ENCODE data around the gene MAD1L1. TPM values are rescaled to one million over a fixed set of nuclear protein-coding genes. Genes with fewer than 3 reads are reported as not detected.

Gene MAD1L1
- total and polyA plus RNA-seq, 2 donors (not counting 3 experiments of a cell fraction or from before 2014, with no cell fraction given): 34.1 to 42.3 TPM

DNA sequence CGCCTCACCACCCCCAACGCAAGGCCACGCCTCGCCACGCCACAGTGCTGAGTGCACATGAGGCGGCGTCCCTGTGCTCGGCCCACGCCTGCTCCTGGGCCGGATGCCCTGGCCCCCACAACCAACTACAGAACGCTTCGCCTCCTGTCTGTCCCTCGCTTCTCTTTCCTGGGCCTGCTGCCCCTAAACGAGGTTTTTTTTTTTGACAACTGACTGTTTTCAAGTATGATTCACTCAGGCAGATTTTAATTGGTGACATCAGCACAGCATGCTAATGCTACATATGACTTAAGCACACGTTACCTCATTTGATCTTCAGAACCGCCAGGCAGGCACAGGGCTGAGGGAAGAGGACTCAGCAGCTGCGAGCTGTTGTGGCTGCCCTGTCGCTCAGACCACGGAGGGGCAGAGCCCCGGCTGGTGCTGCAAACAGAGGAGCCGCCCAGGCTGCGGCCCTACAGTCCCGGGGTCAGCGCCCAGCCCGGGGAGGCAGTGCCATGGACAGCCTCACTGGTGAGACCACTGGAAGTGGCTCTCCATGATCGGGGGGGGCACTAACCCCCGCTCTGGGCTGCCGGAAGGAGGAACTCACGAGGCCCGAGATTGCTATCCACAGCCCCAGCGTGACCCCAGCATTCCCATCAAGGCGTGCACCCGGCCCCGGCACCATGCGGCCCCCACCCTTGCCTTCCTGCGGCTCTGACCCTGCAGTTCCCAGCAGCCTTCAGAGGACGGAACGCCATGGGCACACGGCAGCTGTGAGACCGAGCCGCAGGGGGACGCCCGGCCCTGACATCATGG lies 212.8 kb downstream of the MAD1L1 start:
- peak overlapping the region; percentile 17 for H2AFZ ChIP-seq (ENCODE audit: low read depth, low read length)
- POLR2A ChIA-PET: no interaction called here
- no peak overlapping the region for H3K9ac ChIP-seq (replicated peaks; ENCODE audit: extremely low read depth, insufficient read depth, low read length)
- no peaks in the 10 kb centered on the region for H3K79me2 ChIP-seq (ENCODE audit: control insufficient read depth, insufficient read depth, low read length)
- H3K4me3 ChIP-seq (replicated peaks in 1 of 3; ENCODE audit: insufficient read depth in 1 of 3, low read depth in 1 of 3, low read length in 3 of 3): no peak overlapping the region
- no peaks in the 10 kb centered on the region for H4K20me1 ChIP-seq (replicated peaks; ENCODE audit: control insufficient read depth, extremely low read depth, insufficient read depth, low read length)
- intact Hi-C loops (cut with micrococcal nuclease) (loop anchor here (1.0 kb wide), 1 partner anchor 45 kb away; no protein-coding TSS in a partner anchor), dilution Hi-C loops (cut with MboI; ENCODE audit: extremely low pct_ligation_motif_present, low sequenced_read_pairs) (no loop called here)
- no peak overlapping the region for H3K27ac ChIP-seq (ENCODE audit: insufficient read depth, low read depth, low read length)
- no peaks in the 10 kb centered on the region for H3K9me1 ChIP-seq (replicated peaks; ENCODE audit: control insufficient read depth, extremely low read depth, insufficient read depth, low read length)
- no peak overlapping the region for H3K4me2 ChIP-seq (ENCODE audit: insufficient read depth, low read length)
- DNase-seq (ENCODE audit: low read depth, low spot score) (peak; percentile 38), FAIRE-seq (peak; percentile 15)
- no TSS peak for BruUV-seq (replicated peaks)
- H3K4me1 ChIP-seq (ENCODE audit: control insufficient read depth, extremely low read depth, insufficient read depth, low read length): peaks cover 14% of the 10 kb centered on the region
- CTCF ChIA-PET: no interaction called here
- H3K36me3 ChIP-seq (ENCODE audit: control insufficient read depth in 2 of 2, extremely low read depth in 1 of 2, insufficient read depth in 2 of 2, low read length in 2 of 2): no peaks in the 10 kb centered on the region
- H3K9me3 ChIP-seq (replicated peaks; ENCODE audit: control insufficient read depth, insufficient read depth, low read length): no peaks in the 10 kb centered on the region
- TF ChIP-seq, protein P1, sequence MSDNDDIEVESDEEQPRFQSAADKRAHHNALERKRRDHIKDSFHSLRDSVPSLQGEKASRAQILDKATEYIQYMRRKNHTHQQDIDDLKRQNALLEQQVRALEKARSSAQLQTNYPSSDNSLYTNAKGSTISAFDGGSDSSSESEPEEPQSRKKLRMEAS (IDR thresholded peaks at IDR 0.05; ENCODE audit: insufficient read depth, insufficient read length): no peak
- TF ChIP-seq, protein P2, sequence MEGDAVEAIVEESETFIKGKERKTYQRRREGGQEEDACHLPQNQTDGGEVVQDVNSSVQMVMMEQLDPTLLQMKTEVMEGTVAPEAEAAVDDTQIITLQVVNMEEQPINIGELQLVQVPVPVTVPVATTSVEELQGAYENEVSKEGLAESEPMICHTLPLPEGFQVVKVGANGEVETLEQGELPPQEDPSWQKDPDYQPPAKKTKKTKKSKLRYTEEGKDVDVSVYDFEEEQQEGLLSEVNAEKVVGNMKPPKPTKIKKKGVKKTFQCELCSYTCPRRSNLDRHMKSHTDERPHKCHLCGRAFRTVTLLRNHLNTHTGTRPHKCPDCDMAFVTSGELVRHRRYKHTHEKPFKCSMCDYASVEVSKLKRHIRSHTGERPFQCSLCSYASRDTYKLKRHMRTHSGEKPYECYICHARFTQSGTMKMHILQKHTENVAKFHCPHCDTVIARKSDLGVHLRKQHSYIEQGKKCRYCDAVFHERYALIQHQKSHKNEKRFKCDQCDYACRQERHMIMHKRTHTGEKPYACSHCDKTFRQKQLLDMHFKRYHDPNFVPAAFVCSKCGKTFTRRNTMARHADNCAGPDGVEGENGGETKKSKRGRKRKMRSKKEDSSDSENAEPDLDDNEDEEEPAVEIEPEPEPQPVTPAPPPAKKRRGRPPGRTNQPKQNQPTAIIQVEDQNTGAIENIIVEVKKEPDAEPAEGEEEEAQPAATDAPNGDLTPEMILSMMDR (IDR thresholded peaks at IDR 0.05; ENCODE audit: extremely low read depth in 1 of 2, insufficient read depth in 1 of 2, low read depth in 1 of 2, low read length in 2 of 2): no peak
- no peak for TF ChIP-seq POLR2A (IDR thresholded peaks at IDR 0.05; ENCODE audit: low read depth, low read length)
- no peaks in the 10 kb centered on the region for H3K27me3 ChIP-seq (ENCODE audit: control insufficient read depth in 2 of 2, insufficient read depth in 2 of 2, low read length in 2 of 2)

DNA sequence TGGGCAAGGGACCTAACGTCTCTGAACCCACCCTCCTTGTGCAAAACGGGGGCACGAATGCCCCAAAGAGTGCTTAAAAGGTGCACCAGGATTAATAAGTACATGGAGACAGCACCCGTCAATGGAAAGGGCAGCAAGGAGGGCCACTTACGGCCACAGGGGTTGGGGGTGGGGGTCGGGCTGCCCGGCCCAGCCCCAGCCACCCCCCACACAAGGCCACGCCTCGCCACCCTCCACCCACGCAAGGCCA lies 213.4 kb downstream of the MAD1L1 start:
- no peak for FAIRE-seq
- DNase-seq (ENCODE audit: low read depth, low spot score): no peak
- Histone ChIP-seq H2AFZ (ENCODE audit: low read depth, low read length) (no peak overlapping the region), H3K9ac (replicated peaks; ENCODE audit: extremely low read depth, insufficient read depth, low read length) (no peak overlapping the region), H3K36me3 (ENCODE audit: control insufficient read depth in 2 of 2, extremely low read depth in 1 of 2, insufficient read depth in 2 of 2, low read length in 2 of 2) (no peaks in the 10 kb centered on the region), H3K4me2 (ENCODE audit: insufficient read depth, low read length) (no peak overlapping the region), H3K9me1 (replicated peaks; ENCODE audit: control insufficient read depth, extremely low read depth, insufficient read depth, low read length) (no peaks in the 10 kb centered on the region), H3K27ac (ENCODE audit: insufficient read depth, low read depth, low read length) (no peak overlapping the region), H3K27me3 (ENCODE audit: control insufficient read depth in 2 of 2, insufficient read depth in 2 of 2, low read length in 2 of 2) (no peaks in the 10 kb centered on the region), H3K4me1 (ENCODE audit: control insufficient read depth, extremely low read depth, insufficient read depth, low read length) (peaks cover 14% of the 10 kb centered on the region), H3K4me3 (replicated peaks in 1 of 3; ENCODE audit: insufficient read depth in 1 of 3, low read depth in 1 of 3, low read length in 3 of 3) (no peak overlapping the region), H4K20me1 (replicated peaks; ENCODE audit: control insufficient read depth, extremely low read depth, insufficient read depth, low read length) (no peaks in the 10 kb centered on the region), H3K9me3 (replicated peaks; ENCODE audit: control insufficient read depth, insufficient read depth, low read length) (no peaks in the 10 kb centered on the region), H3K79me2 (ENCODE audit: control insufficient read depth, insufficient read depth, low read length) (no peaks in the 10 kb centered on the region)
- no TSS peak for BruUV-seq (replicated peaks)
- dilution Hi-C loops (cut with MboI; ENCODE audit: extremely low pct_ligation_motif_present, low sequenced_read_pairs) (no loop called here), intact Hi-C loops (cut with micrococcal nuclease) (no loop called here)
- TF ChIP-seq, protein P1 (IDR thresholded peaks at IDR 0.05; ENCODE audit: insufficient read depth, insufficient read length): no peak
- TF ChIP-seq MYC (IDR thresholded peaks at IDR 0.05; ENCODE audit: low read depth, low read length) (no peak), FOS (IDR thresholded peaks at IDR 0.05; ENCODE audit: borderline replicate concordance, insufficient read depth, low read length) (no peak), GATA2 (IDR thresholded peaks at IDR 0.05; ENCODE audit: insufficient read depth, insufficient read length, low read depth, low read length) (no peak), POLR2A (IDR thresholded peaks at IDR 0.05; ENCODE audit: low read depth, low read length) (no peak), EZH2 (IDR thresholded peaks at IDR 0.05; ENCODE audit: borderline replicate concordance, low read depth, low read length, severe bottlenecking) (no peak)
- TF ChIP-seq, protein P2 (IDR thresholded peaks at IDR 0.05; ENCODE audit: extremely low read depth in 1 of 2, insufficient read depth in 1 of 2, low read depth in 1 of 2, low read length in 2 of 2): no peak
- ChIA-PET CTCF (no interaction called here), POLR2A (no interaction called here)
